Subcutaneous adipose tissue (tissue), 4 donors: ENCODE data around the gene NUP88. TPM values are rescaled to one million over a fixed set of nuclear protein-coding genes. Genes with fewer than 3 reads are reported as not detected.

Source experiments
- total RNA-seq, 4 donors: library from RNA; depleted of rRNA; stranded (reverse); fragments of >200 nt; gene quantifications; one replicate each; pipeline ENCODE4 v1.1.0, GENCODE V29; 2016
- TF ChIP-seq, protein P1 (sequence below): fragments of 450-650 bp; IDR thresholded peaks from one replicate; pipeline ENCODE4 v1.5.1; 2016; ENCODE audit warnings: low read depth, mild to moderate bottlenecking, control low read depth, antibody characterized with exemption, moderate library complexity

The NUP88 gene
- total RNA-seq, 4 donors from 2014 or later: 58.8 to 104 (median 64.6) TPM

DNA sequence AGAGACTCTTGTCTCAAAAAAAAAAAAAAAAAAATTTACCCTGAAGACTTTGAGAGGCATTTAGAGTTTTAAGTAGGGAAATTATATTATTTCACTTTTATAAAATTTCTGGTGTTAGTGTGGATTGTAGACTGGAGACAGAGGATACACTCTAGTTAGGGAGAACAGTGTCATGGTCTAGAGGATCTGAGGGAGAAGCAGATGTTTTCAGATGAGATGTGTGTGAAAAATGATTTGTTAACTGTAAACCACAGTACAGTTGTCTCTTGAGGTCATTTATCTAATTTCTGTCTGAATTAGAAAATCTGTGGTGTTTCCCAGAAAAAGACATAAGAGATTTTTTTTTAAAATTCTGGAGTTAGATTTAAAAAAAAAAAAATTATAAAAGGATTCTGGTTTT lies 54.8 kb downstream of the NUP88 start:
- TF ChIP-seq, protein P1, sequence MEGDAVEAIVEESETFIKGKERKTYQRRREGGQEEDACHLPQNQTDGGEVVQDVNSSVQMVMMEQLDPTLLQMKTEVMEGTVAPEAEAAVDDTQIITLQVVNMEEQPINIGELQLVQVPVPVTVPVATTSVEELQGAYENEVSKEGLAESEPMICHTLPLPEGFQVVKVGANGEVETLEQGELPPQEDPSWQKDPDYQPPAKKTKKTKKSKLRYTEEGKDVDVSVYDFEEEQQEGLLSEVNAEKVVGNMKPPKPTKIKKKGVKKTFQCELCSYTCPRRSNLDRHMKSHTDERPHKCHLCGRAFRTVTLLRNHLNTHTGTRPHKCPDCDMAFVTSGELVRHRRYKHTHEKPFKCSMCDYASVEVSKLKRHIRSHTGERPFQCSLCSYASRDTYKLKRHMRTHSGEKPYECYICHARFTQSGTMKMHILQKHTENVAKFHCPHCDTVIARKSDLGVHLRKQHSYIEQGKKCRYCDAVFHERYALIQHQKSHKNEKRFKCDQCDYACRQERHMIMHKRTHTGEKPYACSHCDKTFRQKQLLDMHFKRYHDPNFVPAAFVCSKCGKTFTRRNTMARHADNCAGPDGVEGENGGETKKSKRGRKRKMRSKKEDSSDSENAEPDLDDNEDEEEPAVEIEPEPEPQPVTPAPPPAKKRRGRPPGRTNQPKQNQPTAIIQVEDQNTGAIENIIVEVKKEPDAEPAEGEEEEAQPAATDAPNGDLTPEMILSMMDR: no peak

DNA sequence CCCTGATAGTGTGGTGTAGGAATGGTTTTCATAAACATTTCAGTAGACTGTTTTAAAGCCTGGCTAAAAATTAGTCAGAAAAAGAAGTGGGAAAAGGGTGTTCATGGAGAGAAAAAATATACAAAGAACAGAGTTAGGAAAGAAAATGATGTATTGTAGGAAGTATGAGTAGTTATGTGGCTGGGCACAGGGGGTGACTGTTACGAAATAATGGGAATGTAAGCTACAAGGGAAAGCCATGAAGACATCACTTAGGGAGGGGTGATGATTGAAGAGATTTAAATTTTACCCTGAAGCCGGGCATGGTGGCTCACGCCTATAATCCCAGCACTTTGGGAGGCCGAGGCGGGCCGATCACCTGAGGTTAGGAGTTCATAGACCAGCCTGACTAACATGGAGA lies 55.3 kb downstream of the NUP88 start:
- TF ChIP-seq, protein P1: no peak

DNA sequence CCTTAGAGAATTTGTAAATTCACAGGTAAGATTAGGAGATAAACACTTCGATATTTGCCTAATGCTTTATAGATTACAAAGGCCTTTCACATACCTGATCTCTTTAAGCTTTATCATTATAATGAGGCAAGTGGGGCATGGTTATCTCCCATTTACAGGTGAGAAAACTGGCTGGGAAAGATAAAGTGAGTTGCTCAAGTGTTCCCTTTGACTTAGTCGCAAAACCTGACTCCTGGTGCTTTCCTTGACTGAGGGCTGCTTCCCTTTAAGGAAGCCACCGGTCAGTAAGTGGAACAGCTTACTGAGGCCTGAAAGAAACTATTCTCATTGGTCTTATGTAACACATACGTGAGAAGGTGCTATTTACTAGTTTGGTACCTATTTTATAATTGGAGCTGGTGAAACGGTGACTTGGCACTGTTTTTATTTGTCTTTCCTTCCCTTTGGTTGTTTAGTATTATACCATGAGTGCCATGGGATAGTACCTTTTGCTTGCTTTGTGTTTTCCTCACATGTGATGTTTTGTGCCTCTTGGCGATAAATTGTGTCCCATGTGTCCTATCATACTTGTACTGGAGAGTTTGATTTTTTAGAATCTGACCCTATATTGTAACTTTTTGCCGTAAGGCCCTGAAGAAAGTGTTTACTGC lies 57.2 kb downstream of the NUP88 start:
- TF ChIP-seq, protein P1: no peak

DNA sequence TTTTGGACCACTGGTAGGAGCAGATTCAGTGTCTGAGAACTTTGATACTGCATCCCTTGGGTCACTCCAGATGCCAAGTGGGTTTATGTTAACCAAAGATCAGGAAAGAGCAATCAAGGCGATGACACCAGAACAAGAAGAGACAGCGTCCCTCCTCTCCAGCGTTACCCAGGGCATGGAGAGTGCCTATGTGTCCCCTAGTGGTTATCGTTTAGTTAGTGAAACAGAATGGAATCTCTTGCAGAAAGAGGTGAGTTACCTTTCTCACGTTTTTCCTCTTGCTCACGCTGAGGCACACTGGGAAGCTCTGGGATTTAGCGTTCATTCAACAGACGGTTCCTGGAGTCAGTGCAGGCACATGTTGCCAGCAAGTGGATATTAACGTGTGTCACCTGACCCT lies 58.0 kb downstream of the NUP88 start:
- TF ChIP-seq, protein P1: no peak

DNA sequence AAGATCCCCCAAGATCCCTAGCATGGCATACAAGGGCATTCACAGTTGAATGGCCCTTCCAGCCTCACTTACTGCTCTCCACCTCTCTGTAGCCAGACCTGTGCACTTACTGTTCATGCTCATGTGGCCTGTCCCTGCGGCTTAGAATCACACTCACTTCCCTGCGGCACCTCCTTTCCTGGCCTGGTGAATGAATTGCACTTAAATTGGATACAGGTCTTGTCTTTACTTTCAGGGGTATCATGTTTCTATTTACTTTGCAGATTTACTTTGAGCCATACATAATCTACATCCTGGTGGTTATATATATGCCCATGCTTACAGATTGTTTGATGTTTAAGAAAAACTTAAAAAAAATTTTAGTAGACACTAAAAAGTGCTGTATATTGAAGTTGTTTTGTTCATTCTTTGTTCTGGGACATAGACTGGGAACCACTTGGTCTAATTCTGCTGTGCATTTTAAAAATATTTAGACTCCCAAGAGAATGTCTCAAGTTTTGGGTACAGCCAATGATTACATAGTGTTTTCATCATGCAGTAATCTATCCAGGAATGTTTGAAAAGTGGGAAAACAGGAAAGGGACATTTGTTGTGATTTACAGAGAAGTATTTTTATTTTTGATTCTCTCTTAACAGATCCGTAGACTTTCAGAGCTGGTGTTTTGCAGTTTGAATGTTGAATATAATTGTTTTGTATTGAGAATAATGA lies 63.9 kb downstream of the NUP88 start:
- TF ChIP-seq, protein P1: no peak

DNA sequence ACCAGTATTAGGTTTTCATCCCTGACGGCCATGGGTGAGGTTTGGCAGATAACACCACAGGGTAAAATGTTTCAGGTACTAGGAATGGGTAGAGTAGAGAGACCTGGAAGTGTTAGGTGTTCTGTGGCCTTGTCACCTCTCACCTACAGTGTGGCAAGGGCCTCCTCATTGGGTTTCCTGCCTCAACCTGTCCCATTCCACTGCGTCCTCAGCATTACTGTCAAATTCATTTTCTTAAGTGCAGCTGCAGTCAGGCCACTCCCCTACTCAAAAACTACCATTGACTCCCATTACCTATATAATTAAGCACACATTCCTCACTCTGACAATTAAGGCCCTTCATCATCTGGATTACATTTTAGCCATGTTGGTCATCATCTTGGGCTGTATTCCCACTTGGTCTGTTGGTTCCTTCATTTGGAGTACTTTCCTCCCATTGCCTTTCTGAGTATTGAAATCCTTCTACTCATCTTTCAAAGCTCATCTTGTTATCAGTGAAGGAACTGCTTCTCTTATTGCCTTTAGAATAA lies 64.5 kb downstream of the NUP88 start:
- TF ChIP-seq, protein P1: no peak

DNA sequence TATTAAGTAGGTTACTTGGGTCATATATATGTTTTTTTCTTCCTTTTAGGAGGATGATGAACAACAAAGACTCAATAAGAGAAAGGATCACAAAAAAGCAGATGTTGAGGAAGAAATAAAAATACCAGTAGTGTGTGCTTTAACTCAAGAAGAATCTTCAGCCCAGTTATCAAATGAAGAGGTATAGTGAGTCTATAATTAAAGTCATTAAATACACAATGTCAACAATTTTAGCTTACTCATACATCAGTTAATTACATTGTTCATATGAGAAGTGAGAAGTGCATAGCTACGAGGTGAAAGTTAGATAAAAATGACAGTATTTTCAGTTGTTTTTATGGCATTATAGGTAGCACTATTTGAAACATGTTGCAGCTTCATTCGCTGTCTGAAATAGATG lies 65.2 kb downstream of the NUP88 start:
- TF ChIP-seq, protein P1: no peak
